ENCODE data around the gene PCMT1.

DNA sequence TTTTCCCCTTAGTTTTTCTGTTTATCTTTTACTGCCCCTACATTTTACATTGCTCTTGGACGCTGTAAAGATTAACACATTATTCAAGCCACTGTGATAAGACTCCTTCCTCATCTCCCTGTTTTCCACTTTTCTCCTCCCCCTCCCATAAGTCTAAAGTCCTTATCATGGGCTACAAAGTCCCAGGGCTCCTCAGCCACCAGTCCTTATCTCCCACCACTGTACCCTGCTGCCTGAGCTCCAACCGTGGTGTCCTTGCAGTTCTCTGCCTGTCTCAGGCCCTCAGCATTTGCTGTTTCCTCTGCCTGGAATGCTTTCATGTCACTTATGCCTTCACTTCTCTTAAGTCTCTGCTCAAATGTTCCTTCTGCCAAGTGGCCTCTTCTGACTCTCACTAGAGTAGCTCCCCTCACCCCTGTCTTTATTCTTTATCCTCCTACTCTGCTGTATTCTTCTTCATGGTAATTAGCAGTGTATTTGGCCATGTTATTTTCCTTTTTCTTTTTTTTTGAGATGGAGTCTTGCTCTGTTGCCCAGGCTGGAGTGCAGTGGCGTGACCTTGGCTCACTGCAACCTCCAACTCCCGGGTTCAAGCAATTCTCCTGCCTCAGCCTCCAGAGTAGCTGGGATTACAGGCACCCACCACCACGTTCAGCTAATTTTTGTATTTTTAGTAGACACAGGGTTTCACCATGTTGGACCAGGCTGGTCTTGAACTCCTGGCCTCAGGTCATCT is 20.9 kb upstream of the PCMT1 start:
- TF ChIP-seq, protein P1, sequence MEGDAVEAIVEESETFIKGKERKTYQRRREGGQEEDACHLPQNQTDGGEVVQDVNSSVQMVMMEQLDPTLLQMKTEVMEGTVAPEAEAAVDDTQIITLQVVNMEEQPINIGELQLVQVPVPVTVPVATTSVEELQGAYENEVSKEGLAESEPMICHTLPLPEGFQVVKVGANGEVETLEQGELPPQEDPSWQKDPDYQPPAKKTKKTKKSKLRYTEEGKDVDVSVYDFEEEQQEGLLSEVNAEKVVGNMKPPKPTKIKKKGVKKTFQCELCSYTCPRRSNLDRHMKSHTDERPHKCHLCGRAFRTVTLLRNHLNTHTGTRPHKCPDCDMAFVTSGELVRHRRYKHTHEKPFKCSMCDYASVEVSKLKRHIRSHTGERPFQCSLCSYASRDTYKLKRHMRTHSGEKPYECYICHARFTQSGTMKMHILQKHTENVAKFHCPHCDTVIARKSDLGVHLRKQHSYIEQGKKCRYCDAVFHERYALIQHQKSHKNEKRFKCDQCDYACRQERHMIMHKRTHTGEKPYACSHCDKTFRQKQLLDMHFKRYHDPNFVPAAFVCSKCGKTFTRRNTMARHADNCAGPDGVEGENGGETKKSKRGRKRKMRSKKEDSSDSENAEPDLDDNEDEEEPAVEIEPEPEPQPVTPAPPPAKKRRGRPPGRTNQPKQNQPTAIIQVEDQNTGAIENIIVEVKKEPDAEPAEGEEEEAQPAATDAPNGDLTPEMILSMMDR (IDR thresholded peaks at IDR 0.05) = no peak
- TF ChIP-seq EZH2phosphoT487 (IDR thresholded peaks at IDR 0.05) (no peak), EZH2 (IDR thresholded peaks at IDR 0.05) (no peak)

All from neural progenitor cell (in vitro differentiated cells).